ENCODE data around the gene FBXO38.
A peak's percentile ranks its signal among the peaks of the same experiment; 100 is the strongest.

FBXO38 gene

DNA sequence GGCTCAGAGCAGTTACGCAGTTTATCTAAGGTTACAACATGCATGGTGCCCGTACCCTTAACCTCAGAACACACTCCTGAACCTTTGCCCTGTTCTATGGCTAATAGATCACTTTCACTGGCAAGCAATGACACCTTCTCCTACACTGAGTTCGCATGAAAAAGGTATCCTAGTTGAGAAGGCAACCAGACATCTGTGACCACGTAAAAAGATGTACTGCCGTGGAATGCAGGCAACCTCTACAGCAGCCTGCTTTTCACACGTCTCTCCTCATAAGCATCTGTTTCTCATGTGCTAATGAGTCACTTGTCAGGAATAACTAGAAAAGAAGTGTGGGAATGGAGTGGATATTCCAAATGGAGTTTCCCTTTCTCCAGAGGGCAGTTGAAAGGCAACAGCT is 71.4 kb downstream of the FBXO38 start:
- peak; percentile 18 to 37 for DNase-seq (ENCODE audit: low read depth in 2 of 2)
- no peak for TF ChIP-seq CTCF (IDR thresholded peaks at IDR 0.05; ENCODE audit: low read depth, low read length)
- no peak overlapping the region for H3K4me3 ChIP-seq (replicated peaks in 1 of 2; ENCODE audit: low read depth in 2 of 2, low read length in 2 of 2)

GRCh38 chr5:148457183-148457620 is 73.4 kb downstream of the FBXO38 start:
- DNase-seq (ENCODE audit: low read depth in 2 of 2), result no peak
- no peak overlapping the region for H3K4me3 ChIP-seq (replicated peaks in 1 of 2; ENCODE audit: low read depth in 2 of 2, low read length in 2 of 2)
- peak; percentile 20 for TF ChIP-seq CTCF (IDR thresholded peaks at IDR 0.05; ENCODE audit: low read depth, low read length)

- DNase-seq (ENCODE audit: low read depth in 2 of 2), result no peak
- TF ChIP-seq CTCF (IDR thresholded peaks at IDR 0.05; ENCODE audit: low read depth, low read length), result no peak
- H3K4me3 ChIP-seq (replicated peaks in 1 of 2; ENCODE audit: low read depth in 2 of 2, low read length in 2 of 2), result no peak overlapping the region
Observed at GRCh38 chr5:148458036-148458888, 74.5 kb downstream of the FBXO38 start.

- H3K4me3 ChIP-seq (replicated peaks in 1 of 2; ENCODE audit: low read depth in 2 of 2, low read length in 2 of 2), result no peak overlapping the region
- no peak for TF ChIP-seq CTCF (IDR thresholded peaks at IDR 0.05; ENCODE audit: low read depth, low read length)
- no peak for DNase-seq (ENCODE audit: low read depth in 2 of 2)
Observed at GRCh38 chr5:148459669-148460068, 75.9 kb downstream of the FBXO38 start.

GRCh38 chr5:148465381-148466235 is 81.8 kb downstream of the FBXO38 start:
- no peak overlapping the region for H3K4me3 ChIP-seq (replicated peaks in 1 of 2; ENCODE audit: low read depth in 2 of 2, low read length in 2 of 2)
- DNase-seq (ENCODE audit: low read depth in 2 of 2), result peak in 1 of 2 donors; percentile 29
- TF ChIP-seq CTCF (IDR thresholded peaks at IDR 0.05; ENCODE audit: low read depth, low read length), result no peak

DNA sequence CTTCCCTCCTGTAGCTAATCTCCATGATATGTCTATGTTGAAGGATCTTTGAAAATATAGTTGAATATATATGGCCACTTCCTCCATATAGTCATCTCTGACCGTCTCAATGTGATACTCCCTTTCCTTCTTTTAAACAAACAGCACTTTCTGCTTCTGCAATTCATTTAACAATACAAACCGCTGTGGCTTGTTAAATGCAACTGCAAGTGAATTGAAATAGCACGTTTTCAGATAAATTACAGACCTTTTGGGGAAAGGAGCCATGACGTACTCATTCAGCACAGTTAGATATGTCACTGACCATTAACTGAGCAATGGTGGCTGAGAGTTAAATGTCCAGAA is 82.5 kb downstream of the FBXO38 start:
- DNase-seq (ENCODE audit: low read depth in 2 of 2), result no peak
- TF ChIP-seq CTCF (IDR thresholded peaks at IDR 0.05; ENCODE audit: low read depth, low read length), result no peak
- H3K4me3 ChIP-seq (replicated peaks in 1 of 2; ENCODE audit: low read depth in 2 of 2, low read length in 2 of 2), result no peak overlapping the region

All from cardiac fibroblast (primary cell).